OCI-LY7 (cell line): ENCODE results near the gene RAB3C.

Experiments
- EZH2phosphoT487 ChIP-seq: fragments of 200-600 bp; sonication (generic); IDR thresholded peaks from 2 replicates; pipeline ENCODE4 v1.6.1; 2018; ENCODE audit warnings: low read depth, borderline replicate concordance, mild to moderate bottlenecking, mixed run types, antibody characterized with exemption, low read length, moderate library complexity, mixed read lengths
- TF ChIP-seq, protein P1 (sequence below): fragments of 200-600 bp; sonication (generic); conservative IDR thresholded peaks from 2 replicates; pipeline ENCODE4 v1.5.1; 2014; ENCODE audit warnings: mild to moderate bottlenecking, antibody characterized with exemption, low read length, moderate library complexity, mixed read lengths

DNA sequence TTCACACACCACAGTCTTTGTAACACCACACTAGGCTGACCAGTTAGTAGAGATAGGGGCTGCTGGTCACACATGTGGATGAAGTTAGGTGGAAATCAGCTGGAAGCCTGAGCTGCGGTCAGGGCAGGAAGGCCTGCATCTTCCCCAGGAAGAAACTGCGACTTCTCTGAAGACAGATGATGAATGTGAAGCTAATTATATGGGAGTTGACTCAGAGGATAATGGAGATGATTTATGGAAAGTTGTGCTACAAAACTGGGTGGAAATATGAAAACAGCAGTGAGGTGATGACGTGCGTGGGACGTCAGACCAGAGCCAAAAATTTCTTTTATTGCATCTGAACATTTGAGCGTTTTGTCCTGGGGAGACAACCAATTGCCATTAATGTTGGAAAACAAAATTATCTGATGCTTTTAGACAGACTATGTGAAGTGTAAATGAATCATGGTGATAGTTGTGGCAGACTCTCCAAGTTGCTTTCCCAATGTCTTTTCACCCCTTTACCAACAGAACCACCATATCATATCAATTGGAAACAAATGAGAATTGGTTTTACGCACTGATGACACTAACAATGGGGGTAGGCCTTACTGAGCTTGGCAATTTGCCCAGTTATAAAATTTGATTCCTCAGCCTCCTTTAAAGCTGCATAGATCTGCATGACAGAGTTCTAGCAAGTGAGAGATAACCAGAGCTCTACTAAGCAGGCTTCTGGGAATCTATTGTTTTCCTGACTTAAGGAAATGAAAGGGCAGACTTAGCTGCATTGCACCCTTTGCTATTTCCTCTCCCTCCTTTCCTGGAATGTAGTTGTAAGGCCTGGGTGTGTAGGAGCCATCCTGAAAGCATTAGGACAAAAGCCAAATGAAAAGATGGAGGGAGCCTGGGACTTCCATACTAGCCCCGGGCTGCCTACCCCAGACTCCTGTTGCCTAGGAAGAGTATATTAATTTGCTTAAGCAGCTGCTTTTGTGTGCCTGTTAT lies 84.0 kb downstream of the RAB3C start:
- TF ChIP-seq, protein P1, sequence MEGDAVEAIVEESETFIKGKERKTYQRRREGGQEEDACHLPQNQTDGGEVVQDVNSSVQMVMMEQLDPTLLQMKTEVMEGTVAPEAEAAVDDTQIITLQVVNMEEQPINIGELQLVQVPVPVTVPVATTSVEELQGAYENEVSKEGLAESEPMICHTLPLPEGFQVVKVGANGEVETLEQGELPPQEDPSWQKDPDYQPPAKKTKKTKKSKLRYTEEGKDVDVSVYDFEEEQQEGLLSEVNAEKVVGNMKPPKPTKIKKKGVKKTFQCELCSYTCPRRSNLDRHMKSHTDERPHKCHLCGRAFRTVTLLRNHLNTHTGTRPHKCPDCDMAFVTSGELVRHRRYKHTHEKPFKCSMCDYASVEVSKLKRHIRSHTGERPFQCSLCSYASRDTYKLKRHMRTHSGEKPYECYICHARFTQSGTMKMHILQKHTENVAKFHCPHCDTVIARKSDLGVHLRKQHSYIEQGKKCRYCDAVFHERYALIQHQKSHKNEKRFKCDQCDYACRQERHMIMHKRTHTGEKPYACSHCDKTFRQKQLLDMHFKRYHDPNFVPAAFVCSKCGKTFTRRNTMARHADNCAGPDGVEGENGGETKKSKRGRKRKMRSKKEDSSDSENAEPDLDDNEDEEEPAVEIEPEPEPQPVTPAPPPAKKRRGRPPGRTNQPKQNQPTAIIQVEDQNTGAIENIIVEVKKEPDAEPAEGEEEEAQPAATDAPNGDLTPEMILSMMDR, result no peak
- no peak for TF ChIP-seq EZH2phosphoT487
